Endometrial microvascular endothelial cells (primary cell): Measurements from ENCODE around the gene GRHL3. TPM values are rescaled to one million over a fixed set of nuclear protein-coding genes. Genes with fewer than 3 reads are reported as not detected.
"Not testable (repeated sequence)": the region's sequence is repeated elsewhere in the genome, so short reads cannot be mapped to it uniquely, and the experiment has no call there.

ENCODE experiments used
- in situ Hi-C: cut with HindIII; loops from 2 replicates; pipeline ENCODE4 v1.10.0; 2017; ENCODE audit warnings: low sequenced_read_pairs, low pct_unique_long_range_greater_than_20kb; ENCODE audit errors: inconsistent ontology term
- total RNA-seq: library from RNA; depleted of rRNA; stranded (reverse); fragments of >200 nt; gene quantifications from one replicate; pipeline ENCODE4 v1.2.3, GENCODE V29; 2015; ENCODE audit errors: inconsistent ontology term

Gene GRHL3
- total RNA-seq, result not detected

- in situ Hi-C loops, result no loop called here
Measured at GRCh38 chr1:24319312-24319863, at the start of gene GRHL3. GRHL3 (plus strand) TSS chr1:24319357; CDS start chr1:24319552, 195 bp downstream.

DNA sequence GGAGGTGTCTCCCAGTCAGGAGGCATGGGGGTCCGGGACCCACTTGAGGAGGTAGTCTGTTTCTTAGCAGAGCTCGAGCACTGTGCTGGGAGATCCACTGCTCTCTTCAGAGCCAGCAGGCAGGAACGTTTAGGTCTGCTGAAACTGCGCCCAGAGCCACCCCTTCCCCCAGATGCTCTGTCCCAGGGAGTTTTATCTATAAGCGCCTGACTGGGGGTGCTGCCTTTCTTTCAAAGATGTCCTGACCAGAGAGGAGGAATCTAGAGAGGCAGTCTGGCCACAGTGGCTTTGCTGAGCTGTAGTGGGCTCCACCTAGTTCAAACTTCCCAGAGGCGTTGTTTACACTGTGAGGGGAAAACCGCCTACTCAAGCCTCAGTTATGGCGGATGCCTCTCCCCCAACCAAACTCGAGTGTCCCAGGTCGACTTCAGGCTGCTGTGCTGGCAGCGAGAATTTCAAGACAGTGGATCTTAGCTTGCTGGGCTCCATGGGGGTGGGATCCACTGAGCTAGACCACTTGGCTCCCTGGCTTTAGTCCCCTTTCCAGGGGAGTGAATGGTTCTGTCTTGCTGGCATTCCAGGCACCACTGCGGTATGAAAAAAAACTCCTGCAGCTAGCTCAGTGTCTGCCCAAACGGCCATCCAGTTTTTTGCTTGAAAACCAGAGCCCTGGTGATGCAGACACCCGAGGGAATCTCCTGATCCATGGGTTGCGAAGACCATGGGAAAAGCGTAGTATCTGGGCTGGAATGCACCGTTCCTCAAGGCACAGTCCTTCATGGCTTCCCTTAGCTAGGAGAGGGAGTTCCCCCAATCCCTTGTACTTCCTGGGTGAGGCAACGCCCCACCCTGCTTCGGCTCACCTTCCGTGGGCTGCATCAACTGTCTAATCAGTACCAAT, 44.7 kb upstream of the GRHL3 start:
- in situ Hi-C loops, result not testable (repeated sequence)

DNA sequence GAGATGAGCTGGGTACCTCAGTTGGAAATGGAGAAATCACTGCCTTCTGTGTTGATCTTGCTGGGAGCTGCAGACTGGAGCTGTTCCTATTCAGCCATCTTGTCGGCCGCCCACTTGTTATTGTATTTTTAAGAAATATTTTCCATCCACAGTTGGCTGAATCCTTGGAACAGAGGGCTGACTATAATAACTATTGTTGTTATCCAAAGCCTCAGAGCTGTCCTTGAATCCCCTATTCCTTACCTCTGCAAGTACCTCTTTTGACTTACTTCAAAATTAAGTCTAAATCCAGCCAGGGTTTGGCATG, 44.1 kb upstream of the GRHL3 start:
- in situ Hi-C loops, result no loop called here

DNA sequence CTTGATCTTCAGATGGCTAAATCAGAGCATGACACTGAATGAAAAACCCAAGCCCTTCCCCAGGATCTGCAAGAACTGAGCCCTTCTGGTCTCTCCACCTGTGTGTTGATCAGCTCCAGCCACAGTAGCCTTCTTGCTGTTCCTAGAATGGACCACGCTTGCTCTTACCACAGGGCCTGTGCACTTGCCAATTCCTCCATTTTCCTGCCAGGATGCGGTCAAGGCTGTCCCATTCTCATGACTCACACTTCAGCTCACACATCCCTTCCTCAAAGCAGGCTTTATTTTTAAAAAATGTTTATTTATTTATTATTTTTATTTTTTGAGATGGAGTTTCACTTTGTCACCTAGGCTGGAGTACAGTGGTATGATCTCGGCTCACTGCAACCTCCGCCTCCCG, 43.6 kb upstream of the GRHL3 start:
- in situ Hi-C loops, result no loop called here

GRCh38 chr1:24276791-24277190, 42.4 kb upstream of the GRHL3 start:
- in situ Hi-C loops, result no loop called here

GRCh38 chr1:24277420-24278169, 41.6 kb upstream of the GRHL3 start:
- in situ Hi-C loops, result no loop called here

- in situ Hi-C loops, result no loop called here
Measured at GRCh38 chr1:24278726-24279125, 40.4 kb upstream of the GRHL3 start.

GRCh38 chr1:24279590-24280232, 39.4 kb upstream of the GRHL3 start:
- in situ Hi-C loops, result no loop called here

- in situ Hi-C loops, result no loop called here
Measured at GRCh38 chr1:24281591-24281990, 37.6 kb upstream of the GRHL3 start.

DNA sequence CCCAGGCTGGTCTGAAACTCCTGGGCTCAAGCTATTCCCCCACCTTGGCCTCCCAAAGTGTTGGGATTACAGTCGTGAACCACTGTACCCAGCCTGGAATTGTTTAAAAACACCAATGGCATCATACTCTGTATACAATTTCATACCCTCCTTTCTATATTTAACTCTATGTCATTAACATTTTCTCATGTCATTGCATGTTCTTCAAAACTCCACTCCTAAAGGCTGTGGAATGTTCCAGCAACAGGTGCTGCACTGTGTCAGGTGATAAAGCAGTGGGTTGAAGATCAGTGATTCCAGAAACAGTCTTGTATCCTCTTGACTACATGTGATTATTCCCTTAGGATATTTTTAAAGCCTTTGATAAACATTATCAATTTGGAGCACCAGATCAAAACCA, 36.7 kb upstream of the GRHL3 start:
- in situ Hi-C loops, result no loop called here

DNA sequence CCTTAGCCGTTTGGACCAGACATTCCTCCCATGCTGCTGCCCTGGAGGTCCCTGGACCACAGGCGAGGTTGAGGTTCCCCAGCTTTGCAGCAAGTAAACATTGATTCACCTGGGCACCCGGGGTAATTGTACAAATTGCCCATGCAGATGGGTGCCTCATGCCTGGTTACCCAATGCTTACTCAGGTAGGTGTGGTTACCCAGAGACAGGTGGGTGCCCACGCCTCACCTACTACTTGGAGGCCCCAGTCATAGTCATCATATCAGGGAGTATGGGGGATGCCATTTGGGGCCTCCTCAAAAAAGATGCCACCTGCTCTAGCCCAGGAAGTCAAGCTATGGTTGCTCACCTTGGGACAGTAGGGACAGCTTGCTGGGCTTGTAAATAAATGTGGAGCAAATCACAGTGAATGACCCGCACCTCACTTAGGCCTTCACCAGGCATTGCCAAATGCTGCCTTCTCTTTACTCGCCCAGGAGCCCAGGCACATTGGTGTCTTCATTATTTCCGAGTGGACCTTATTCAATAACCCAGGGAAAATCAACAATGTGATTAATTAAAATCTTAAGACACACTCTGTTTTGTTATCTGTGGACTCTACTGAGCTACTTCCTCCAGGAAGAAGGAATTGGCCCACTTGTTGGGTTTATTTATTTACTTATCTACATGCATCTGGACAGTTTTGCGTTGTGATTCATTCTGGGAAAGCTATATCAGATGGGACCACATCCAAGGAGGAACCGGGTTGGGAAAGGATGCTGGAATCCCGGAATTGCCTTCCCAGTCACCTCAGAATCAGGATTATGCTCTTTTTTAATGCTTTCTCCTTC, 35.6 kb upstream of the GRHL3 start:
- in situ Hi-C loops, result no loop called here

GRCh38 chr1:24284156-24284471, 35.0 kb upstream of the GRHL3 start:
- in situ Hi-C loops, result no loop called here

DNA sequence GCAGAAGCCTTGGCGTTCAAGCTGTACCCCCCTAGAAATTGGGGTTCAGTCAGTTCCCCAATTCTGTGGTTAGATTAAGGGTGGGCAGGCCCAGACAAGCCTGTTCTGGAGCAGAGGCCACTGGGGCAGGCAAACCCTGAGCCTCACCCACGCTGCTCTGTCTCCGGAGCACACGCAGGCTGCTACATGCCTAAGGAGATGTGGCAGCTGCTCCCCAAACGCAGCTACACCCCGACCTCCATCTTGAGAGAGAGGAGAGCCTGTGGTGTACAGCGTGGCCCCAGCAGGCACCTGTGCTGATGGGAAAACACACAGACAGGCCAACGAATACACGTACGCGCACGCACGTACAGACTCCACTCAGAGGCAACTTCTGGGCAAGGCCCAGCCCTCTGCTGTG, 33.9 kb upstream of the GRHL3 start:
- in situ Hi-C loops, result no loop called here

DNA sequence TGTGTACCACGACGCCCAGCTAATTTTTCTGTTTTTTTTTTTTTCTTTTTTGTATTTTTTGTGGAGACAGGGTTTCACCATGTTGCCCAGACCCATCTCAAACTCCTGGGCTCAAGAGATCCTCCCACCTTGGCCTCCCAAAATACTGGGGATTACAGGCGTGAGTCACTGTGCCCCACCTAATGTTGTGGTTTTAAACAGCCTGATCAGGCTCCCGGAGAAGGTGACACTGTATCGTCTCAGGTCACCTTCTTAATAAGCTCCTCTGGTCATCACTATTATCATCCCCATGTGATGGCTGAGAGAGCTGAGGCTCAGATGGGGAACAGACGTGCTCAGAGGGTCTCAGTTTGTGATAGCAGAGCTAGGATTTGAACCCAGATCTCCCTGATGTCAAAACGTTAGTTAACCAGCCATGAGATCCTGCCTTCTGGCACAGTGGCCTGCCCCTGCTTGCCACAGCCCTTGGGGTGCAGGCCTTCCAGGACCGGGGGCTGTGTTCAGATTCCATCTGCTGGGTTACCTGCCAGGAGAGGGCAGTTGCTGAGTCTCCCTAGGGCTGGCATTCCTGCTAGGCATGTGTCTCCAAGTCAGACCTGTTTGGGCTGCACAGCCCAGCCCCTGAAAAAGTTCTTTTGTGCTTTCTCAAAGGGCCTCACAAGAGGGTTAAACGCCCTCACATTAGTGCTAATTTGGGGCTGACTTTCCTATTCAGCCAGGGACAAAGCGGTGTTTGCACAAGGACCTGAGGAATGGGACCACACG, 32.7 kb upstream of the GRHL3 start:
- in situ Hi-C loops, result no loop called here

GRCh38 chr1:24287779-24288178, 31.4 kb upstream of the GRHL3 start:
- in situ Hi-C loops, result not testable (repeated sequence)

DNA sequence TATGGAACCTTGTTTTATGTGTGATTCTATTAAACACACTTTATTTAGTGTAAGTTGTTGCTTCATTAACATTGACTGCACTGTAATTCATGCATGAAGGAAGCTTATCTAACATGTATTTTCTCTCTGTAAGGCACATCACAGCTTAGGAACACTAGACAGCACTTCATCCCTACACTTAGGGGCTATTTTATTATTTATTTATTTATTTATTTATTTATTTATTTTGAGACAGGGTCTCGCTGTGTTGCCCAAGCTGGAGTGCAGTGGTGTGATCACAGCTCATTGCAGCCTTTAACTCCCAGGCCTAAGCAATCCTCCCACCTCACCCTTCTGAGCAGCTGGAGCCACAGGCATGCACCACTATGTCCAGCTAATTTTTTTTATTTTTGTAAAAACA, 30.7 kb upstream of the GRHL3 start:
- in situ Hi-C loops, result no loop called here

GRCh38 chr1:24289937-24290595, 29.1 kb upstream of the GRHL3 start:
- in situ Hi-C loops, result no loop called here
